Spleen (tissue), 7 donors: ENCODE measurements around the gene ZMPSTE24.

Source experiments
- CTCF ChIP-seq, 11 experiments: fragments of 200-600 bp in 7 of 11; fragments of 450-650 bp in 4 of 11; sonication (generic) in 4 of 11; IDR thresholded peaks in 8 of 11; conservative IDR thresholded peaks in 3 of 11; 1 replicate in 7 of 11; 2 replicates in 4 of 11; pipeline versions ENCODE4 v1.4.0 to v1.8.0; 2016 to 2021; ENCODE audit warnings: antibody characterized with exemption in 11 of 11, inconsistent platforms in 4 of 11, mild to moderate bottlenecking in 1 of 11
- POLR2A ChIP-seq, 3 donors: fragments of 450-650 bp; IDR thresholded peaks; one replicate each; pipeline ENCODE4 v1.5.1; 2017; ENCODE audit warnings: antibody characterized with exemption in 3 of 3, mild to moderate bottlenecking in 1 of 3
- donor health status: DM: no; HTN: no; CAD: no; lungs with moderate emphysema.
- donor health status: DM: no; HTN: no; CAD: no.
- donor health status: DM: no; HTN: no; CAD: no.

- TF ChIP-seq CTCF (IDR thresholded peaks at IDR 0.05 in 8 of 11, conservative IDR thresholded peaks at IDR 0.05 in 3 of 11): no peak
- TF ChIP-seq POLR2A (IDR thresholded peaks at IDR 0.05): no peak
Measured at GRCh38 chr1:40255231-40255630, 2.8 kb upstream of the ZMPSTE24 start.
